Left lung (tissue), 10 donors: ENCODE measurements around the gene PDE3B. TPM values are rescaled to one million over a fixed set of nuclear protein-coding genes. Genes with fewer than 3 reads are reported as not detected.
"Not testable (repeated sequence)": the region's sequence is repeated elsewhere in the genome, so short reads cannot be mapped to it uniquely, and the experiment has no call there.

Experiments
- ATAC-seq: fragments of 200-7000 bp; cut with Tn5 transposase; one replicate; pipeline ENCODE4 v1.9.1; 2020; ENCODE audit warnings: moderate library complexity
- DNase-seq, 4 donors: peaks; one replicate each; pipeline ENCODE4 v3.0.0-alpha.2; 2013 to 2020
- H3K27ac ChIP-seq, 2 donors: fragments of 200-600 bp; sonication (generic) in 1 of 2; one replicate each; pipeline versions ENCODE4 v1.5.0 to v1.8.0; 2020 to 2021
- H3K27me3 ChIP-seq, 2 donors: fragments of 200-600 bp; sonication (generic) in 1 of 2; one replicate each; pipeline versions ENCODE4 v1.5.0 to v1.8.0; 2020 to 2021
- H3K36me3 ChIP-seq, 2 donors: fragments of 200-600 bp; sonication (generic) in 1 of 2; one replicate each; pipeline versions ENCODE4 v1.5.0 to v1.8.0; 2020 to 2021
- H3K4me1 ChIP-seq, 2 donors: fragments of 200-600 bp; one replicate each; pipeline ENCODE4 v1.8.0; 2021
- H3K4me3 ChIP-seq, 2 donors: fragments of 200-600 bp; sonication (generic) in 1 of 2; one replicate each; pipeline versions ENCODE4 v1.5.0 to v1.8.0; 2020 to 2021; ENCODE audit warnings: mild to moderate bottlenecking in 1 of 2
- H3K9me3 ChIP-seq, 2 donors: fragments of 200-600 bp; sonication (generic) in 1 of 2; one replicate each; pipeline versions ENCODE4 v1.5.0 to v1.8.0; 2020 to 2021
- intact Hi-C, 2 donors: fragments of 100-400 bp; cut with DNase I; formaldehyde crosslinking; loops; one replicate each; pipeline versions ENCODE4 v1.11.2 to v1.14.2; 2022
- polyA plus RNA-seq, 6 donors: library from polyadenylated mRNA; unstranded; fragments of 120-200 nt; gene quantifications; one replicate each; pipeline ENCODE4 v1.2.1, GENCODE V29; 2013; ENCODE audit not compliant: insufficient read length in 6 of 6
- total RNA-seq, 2 donors: library from RNA; stranded (reverse); fragmentation: NEBNext Ultra II Directional; extraction: Animal tissue kit (Norgen Biotek cat#: 25700); gene quantifications; one replicate each; pipeline ENCODE4 v1.2.1, GENCODE V29; 2021
- TF ChIP-seq, protein P1 (sequence below), 2 donors: fragments of 200-600 bp; sonication (generic) in 1 of 2; IDR thresholded peaks; one replicate each; pipeline versions ENCODE4 v1.5.0 to v1.8.0; 2021; ENCODE audit warnings: antibody characterized with exemption in 2 of 2
- donor health status: DM: no; HTN: yes; CAD: no.
- donor health status: DM: no; HTN: no; CAD: no.

Gene PDE3B
- total and polyA plus RNA-seq, 8 donors, result 17.0 to 36.2 (median 30.9) TPM

DNA sequence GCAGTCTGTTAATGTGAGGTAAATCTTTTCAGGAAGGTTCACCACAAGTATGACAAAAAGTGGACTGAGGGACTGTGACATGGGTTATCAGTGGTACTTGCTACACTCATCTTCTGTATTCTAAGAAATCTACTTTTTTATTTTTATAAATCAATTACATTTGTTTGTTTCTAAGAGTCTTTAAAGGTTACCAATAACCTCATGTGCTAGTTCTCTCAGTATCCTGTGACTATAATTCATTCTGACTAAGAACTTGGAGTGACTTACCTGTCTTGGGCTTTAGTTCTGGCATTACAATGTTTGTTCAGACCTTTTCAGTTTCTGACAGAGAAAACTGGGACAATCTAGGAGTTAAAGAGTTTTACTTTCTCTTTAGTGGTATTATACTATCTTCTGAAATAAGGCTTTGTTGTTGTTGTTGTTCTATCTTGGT is 108.4 kb downstream of the PDE3B start:
- no peaks in the 10 kb centered on the region for H3K9me3 ChIP-seq
- H3K4me1 ChIP-seq, result peaks cover 0 to 7% of the 10 kb centered on the region in 2 donors
- intact Hi-C loops, result no loop called here
- no peak overlapping the region for H3K4me3 ChIP-seq
- DNase-seq (no peak), ATAC-seq (no peak)
- no peaks in the 10 kb centered on the region for H3K36me3 ChIP-seq
- no peaks in the 10 kb centered on the region for H3K27me3 ChIP-seq
- TF ChIP-seq, protein P1, sequence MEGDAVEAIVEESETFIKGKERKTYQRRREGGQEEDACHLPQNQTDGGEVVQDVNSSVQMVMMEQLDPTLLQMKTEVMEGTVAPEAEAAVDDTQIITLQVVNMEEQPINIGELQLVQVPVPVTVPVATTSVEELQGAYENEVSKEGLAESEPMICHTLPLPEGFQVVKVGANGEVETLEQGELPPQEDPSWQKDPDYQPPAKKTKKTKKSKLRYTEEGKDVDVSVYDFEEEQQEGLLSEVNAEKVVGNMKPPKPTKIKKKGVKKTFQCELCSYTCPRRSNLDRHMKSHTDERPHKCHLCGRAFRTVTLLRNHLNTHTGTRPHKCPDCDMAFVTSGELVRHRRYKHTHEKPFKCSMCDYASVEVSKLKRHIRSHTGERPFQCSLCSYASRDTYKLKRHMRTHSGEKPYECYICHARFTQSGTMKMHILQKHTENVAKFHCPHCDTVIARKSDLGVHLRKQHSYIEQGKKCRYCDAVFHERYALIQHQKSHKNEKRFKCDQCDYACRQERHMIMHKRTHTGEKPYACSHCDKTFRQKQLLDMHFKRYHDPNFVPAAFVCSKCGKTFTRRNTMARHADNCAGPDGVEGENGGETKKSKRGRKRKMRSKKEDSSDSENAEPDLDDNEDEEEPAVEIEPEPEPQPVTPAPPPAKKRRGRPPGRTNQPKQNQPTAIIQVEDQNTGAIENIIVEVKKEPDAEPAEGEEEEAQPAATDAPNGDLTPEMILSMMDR (IDR thresholded peaks at IDR 0.05), result no peak
- H3K27ac ChIP-seq, result peak overlapping the region in 1 of 2 donors; percentile 31

DNA sequence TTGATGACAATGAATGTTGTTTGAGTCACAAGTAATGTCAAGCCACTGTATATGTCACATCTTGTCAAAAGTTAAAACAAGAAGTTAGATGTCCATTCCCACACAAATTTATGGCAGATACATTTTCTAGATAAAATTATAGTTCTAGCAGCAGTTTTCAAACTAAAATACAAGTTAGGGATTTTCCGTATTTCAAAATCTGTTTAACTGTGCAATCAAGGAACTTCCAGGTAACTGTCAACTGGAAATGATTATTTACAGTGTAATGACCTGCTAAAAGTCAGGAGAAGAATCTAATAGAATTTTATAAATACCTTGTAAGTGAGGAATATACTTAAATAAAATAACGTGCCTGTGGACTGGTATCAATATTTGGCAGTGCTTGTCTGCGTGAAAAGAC is 111.5 kb downstream of the PDE3B start:
- Histone ChIP-seq H3K36me3 (no peaks in the 10 kb centered on the region), H3K9me3 (no peaks in the 10 kb centered on the region), H3K27ac (no peak overlapping the region), H3K27me3 (no peaks in the 10 kb centered on the region), H3K4me1 (peaks cover 0 to 7% of the 10 kb centered on the region in 2 donors), H3K4me3 (no peak overlapping the region)
- ATAC-seq (no peak), DNase-seq (no peak)
- TF ChIP-seq, protein P1 (IDR thresholded peaks at IDR 0.05), result no peak
- intact Hi-C loops, result no loop called here

DNA sequence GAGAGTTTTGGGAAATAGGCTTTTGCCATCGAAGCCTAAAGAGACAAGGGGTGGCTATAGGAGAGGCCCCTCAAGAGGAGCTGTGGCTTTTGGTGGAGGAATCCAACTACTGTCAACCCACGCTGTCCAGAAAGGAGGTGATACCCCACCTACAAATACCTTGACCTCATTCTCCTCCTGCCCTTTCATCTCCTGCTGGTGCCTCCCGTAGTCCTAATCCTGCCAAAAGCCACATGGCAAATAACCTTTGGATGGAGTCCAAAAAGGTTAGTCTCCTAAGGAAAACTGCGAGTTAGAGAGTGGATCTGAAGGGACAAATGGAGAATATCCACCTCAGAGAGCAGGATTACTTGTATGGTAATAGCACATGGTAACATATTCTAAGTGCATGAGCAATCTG is 112.7 kb downstream of the PDE3B start:
- no peak for ATAC-seq
- H3K27ac ChIP-seq, result no peak overlapping the region
- DNase-seq, result no peak
- no peaks in the 10 kb centered on the region for H3K27me3 ChIP-seq
- H3K9me3 ChIP-seq, result no peaks in the 10 kb centered on the region
- TF ChIP-seq, protein P1 (IDR thresholded peaks at IDR 0.05), result no peak
- intact Hi-C loops, result no loop called here
- H3K4me1 ChIP-seq, result peaks cover 0 to 6% of the 10 kb centered on the region in 2 donors
- H3K36me3 ChIP-seq, result no peaks in the 10 kb centered on the region
- H3K4me3 ChIP-seq, result no peak overlapping the region

DNA sequence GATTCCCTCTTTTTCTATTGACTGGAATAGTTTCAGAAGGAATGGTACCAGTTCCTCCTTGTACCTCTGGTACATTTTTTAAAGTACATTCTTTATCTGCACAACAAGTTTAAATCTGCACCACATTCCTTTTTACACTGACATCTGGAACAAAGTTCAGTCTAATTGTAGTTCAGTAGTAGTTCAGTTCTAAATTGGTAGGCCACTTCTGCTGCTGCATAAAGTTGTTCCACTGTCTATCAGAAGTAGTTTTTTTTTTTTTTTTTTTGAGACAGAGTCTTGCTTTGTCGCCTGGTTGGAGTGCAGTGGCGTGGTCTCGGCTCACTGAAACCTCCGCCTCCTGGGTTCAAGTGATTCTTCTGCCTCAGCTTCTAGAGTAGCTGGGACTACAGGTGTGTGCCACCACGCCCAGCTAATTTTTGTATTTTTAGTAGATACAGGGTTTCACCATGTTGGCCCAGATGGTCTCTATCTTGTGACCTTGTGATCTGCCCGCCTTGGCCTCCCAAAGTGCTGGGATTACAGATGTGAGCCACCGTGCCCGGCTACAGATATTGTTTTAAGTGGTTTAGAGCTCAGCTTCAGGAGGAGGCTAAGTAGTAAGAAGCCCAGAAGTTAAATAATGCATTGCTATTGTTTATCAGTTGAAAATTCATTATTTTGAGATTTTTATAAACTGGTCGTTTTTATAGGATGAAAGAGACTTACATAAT is 115.9 kb downstream of the PDE3B start:
- H3K9me3 ChIP-seq, H3K27me3 ChIP-seq, H3K27ac ChIP-seq, H3K4me1 ChIP-seq, H3K4me3 ChIP-seq, ATAC-seq, H3K36me3 ChIP-seq, intact Hi-C loops, DNase-seq: not testable (repeated sequence)

DNA sequence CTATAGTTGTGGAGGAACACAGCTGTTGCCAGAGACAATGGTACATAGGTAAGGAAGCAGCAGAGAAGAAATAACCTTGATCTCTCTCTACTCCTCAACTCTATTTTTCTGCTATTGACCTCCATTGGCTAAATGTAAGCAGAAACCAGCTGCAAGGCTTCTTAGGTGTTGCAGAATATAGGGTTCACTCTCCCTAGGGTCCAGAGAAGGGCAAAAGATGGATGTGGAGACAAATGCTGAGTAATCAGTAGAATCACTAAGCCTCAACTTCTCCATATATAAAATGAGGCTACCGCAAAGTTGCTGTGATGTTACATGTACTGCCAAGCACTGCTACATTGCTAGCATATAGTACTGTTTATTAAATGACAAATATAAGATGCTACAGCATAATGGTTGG is 120.6 kb downstream of the PDE3B start:
- Histone ChIP-seq H3K4me3 (no peak overlapping the region), H3K27ac (no peak overlapping the region), H3K4me1 (peaks cover 6 to 16% of the 10 kb centered on the region in 2 donors), H3K27me3 (no peaks in the 10 kb centered on the region), H3K9me3 (no peaks in the 10 kb centered on the region), H3K36me3 (no peaks in the 10 kb centered on the region)
- DNase-seq (no peak), ATAC-seq (no peak)
- TF ChIP-seq, protein P1 (IDR thresholded peaks at IDR 0.05), result no peak
- intact Hi-C loops, result no loop called here
